Dermis blood vessel endothelial cell (primary cell): Measurements from ENCODE around the gene SLC26A2. TPM values are rescaled to one million over a fixed set of nuclear protein-coding genes. Genes with fewer than 3 reads are reported as not detected.
"Not testable (repeated sequence)": the region's sequence is repeated elsewhere in the genome, so short reads cannot be mapped to it uniquely, and the experiment has no call there.

Experiments
- DNase-seq: peaks from one replicate; pipeline ENCODE4 v3.0.0; 2010
- total RNA-seq: library from RNA; depleted of rRNA; stranded (reverse); fragments of >200 nt; gene quantifications from 2 replicates; pipeline ENCODE4 v1.2.3, GENCODE V29; 2014

The SLC26A2 gene
- total RNA-seq, 1 donor from 2014 or later = 22.0 TPM

- peak; percentile 41 for DNase-seq
These were observed 22.9 kb upstream of the SLC26A2 start for GRCh38 chr5:149937610-149938009.

GRCh38 chr5:149938279-149938678, 22.3 kb upstream of the SLC26A2 start:
- peak; percentile 81 for DNase-seq

DNA sequence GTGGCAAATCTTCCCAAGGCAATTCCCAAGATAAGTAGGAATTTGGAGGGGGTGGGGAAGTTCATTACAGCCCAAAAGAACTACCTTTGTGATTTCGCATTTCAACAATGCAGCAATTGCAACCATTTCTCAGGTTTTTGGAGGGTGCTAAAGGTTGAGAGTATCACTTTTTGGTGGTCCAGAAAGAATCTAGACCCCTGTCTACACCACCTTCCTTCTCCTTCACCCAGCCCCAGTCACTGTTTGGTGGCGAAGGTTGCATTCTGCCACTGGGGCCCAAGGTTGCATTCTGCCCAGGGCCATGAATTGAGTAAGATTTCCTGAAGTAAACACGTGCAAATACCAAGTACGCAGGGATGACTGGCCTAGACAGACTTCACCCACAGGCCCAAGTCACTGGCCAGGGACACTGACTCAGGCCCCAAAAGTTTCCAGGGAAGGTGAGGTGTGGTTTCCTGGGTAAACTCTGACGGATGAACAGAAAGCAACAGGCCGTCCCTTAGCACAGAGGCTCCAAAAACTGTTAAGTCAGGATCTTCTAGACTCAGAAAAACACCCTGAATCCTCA, 21.7 kb upstream of the SLC26A2 start:
- peak; percentile 63 for DNase-seq

GRCh38 chr5:149939546-149939945, 21.0 kb upstream of the SLC26A2 start:
- peak; percentile 57 for DNase-seq

DNA sequence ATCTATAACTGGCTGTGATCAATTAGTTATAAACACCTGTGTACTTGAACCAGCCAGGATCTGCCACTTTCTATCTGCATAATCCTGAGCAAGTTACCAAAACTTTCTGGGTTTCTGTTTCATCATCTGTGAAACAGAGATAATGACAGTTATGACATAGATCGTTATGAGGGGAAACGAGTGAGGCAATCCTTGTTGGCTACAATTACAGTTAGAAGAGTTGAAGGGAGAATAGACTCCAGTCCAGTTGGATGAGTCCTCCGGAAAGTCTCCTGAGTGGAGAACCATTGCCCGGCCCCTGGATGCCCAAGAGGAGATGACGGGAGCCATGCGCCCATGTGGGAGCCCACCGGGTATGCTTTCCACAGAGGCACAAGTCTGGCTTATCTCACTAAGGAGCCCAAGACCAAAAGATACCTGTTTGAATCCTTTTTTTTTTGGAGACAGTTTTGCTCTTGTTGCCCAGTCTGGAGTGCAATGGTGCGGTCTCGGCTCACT, 20.4 kb upstream of the SLC26A2 start:
- no peak for DNase-seq

DNA sequence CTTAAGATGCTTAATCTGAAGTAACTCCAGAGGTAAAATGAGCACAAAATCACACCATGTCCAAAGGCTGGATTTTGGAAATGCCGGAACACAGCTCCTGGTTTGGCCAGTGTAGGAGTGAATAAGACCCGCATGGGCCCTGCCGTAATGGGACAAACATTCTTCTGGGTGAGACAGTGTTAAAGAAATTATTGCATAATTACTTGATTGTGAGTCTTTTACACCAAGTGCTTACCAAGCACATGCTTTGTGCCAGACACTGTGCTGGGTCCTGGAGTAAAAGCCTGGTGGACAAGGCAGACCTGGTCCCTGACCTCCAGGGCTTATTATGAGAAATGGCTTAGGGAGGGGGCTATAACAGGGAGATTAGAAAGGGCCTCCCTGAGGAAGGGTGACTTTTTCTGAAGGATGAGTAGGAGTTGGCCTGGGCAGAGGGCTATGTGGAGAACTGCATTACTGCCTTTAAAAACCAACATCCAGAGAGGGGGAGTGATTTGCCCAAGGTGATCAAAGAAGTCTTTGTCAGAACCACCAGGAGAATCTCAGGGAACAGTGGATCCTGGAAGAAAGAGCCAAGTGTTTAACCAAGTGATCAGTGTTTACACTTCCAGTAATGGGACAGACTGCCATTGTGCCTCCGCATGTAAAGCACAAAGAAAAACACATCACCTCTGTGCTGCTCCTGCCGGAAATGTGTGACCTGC, 19.5 kb upstream of the SLC26A2 start:
- no peak for DNase-seq

GRCh38 chr5:149941795-149942194, 18.8 kb upstream of the SLC26A2 start:
- no peak for DNase-seq

GRCh38 chr5:149942199-149942598, 18.4 kb upstream of the SLC26A2 start:
- no peak for DNase-seq

DNA sequence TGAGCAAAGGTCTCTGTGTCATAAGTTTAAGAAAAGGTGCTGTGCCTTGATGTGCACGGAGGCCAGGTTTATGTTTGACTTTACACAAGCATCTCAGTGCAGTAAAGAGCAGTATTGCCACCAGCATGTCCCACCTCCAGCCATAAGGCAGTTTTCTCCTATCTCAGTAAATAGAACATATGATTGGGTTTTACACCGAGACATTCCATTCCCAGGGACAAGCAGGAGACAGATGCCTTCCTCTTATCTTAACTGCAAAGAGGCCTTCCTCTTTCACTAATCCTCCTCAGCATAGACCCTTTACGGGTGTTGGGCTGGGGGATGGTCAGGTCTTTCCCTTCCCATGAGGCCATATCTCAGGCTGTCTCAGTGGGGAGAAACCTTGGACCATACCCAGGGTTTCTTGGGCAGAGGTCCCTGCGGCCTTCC, 17.8 kb upstream of the SLC26A2 start:
- DNase-seq = not testable (repeated sequence)

GRCh38 chr5:149943177-149943949, 17.2 kb upstream of the SLC26A2 start:
- not testable (repeated sequence) for DNase-seq

DNA sequence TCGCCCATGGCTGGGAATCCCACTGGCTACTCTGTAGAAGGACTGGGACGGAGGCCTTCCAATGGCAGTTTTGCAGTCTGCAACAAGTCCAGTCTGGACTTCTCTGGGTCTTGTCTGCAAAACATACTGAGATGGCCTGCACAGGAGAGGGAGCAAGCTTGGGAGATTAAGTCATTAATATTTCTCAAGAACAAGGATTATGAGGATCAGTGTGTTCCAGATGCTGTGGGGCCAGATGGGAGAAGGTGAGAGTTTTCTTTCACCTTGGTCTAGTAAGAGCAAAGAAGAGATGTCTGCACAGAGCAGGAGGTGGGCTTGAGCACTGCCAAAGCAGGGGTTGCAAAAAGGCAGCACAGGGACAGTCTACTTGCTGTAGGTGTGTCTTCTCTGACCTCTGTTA, 15.9 kb upstream of the SLC26A2 start, which contains the start of gene PDE6A:
Gene PDE6A (minus strand): TSS at position 128 of the 400 bp plus-strand sequence. CDS start 120 bp downstream, at position 8.
- DNase-seq = no peak

GRCh38 chr5:149946118-149946517, 14.4 kb upstream of the SLC26A2 start:
- DNase-seq = no peak

- no peak for DNase-seq
These were observed 11.6 kb upstream of the SLC26A2 start for GRCh38 chr5:149948993-149949392.

GRCh38 chr5:149951138-149951749, 9.3 kb upstream of the SLC26A2 start:
- no peak for DNase-seq

GRCh38 chr5:149953436-149954121, 7.0 kb upstream of the SLC26A2 start:
- no peak for DNase-seq

GRCh38 chr5:149954798-149955197, 5.8 kb upstream of the SLC26A2 start:
- DNase-seq = peak; percentile 18

DNA sequence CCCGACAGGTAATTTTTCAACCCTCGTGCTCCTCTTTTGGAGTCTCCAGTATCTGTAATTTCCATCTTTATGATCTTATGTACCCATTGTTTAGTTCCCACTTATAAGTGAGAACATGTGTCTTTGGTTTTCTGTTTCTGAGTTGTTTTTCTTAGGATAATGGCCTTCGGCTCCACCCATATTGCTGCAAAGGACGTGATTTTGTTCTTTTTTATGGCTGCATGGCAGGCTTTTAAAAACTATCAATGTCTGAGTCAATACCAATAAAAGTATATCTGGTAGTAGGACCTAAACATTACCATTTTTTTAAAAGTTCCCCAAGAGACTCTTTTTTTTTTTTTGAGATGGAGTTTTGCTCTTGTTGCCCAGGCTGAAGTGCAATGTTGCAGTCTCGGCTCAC, 3.9 kb upstream of the SLC26A2 start:
- DNase-seq = no peak

DNA sequence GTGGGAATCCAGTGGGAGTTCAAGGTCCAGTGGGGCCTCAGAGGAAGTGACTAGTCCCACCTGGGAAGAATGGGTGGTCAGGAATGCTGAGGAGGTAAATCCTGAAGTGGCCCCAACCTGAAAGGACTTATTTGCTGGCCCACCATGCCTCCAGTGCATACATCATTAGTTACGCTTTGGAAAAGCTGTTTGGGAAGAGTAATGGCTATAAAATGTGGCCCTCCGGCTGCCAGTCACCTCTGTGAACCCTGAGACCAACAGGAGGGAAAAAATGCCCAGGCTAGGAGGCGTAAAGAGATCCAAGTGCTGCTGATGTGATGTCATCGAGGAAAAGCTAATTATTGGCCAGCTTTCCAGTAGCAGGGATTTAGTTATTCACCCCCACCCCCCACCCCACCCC, 2.7 kb upstream of the SLC26A2 start:
- DNase-seq = no peak

DNA sequence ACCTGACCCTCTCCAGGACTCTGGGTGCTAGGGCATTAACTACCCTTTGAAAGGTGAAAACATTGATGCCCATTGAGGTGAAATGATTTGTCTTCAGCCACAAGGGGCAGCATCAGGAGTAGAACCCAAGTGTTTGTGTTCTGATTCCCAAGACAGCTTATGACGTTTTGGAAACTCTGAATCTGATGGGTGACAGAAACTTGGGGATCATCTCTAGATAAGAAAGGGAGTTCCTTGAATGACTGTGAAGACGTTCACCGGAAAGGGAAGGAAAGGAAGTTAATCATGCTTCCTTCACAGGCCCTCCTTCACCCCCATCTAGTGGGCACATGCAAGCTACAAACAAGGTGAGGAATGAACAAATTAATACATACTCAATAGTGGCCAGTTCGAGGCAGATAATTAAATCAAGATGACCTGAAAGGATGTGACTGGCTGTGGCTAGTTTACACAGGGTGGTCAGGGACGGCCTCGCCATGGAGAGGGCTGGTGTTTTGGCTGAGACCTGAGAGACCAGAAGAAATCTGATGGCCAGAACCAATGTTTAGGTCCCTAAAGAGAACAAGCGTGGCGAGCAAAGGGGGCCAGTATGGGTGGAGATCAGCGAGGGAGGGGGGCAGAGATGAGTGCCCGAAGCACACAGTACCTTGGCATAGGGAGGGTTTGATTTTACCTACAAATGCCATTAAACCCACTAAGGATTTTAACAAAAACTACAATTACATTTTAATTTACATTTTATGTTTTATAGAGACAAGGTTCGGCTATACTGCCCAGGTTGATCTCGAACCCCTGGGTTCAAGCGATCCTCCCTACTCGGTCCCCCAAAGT, 937 bp upstream of the SLC26A2 start:
- DNase-seq = peak; percentile 84

GRCh38 chr5:149961186-149961685, 678 bp downstream of the SLC26A2 start:
- peak; percentile 7 for DNase-seq

DNA sequence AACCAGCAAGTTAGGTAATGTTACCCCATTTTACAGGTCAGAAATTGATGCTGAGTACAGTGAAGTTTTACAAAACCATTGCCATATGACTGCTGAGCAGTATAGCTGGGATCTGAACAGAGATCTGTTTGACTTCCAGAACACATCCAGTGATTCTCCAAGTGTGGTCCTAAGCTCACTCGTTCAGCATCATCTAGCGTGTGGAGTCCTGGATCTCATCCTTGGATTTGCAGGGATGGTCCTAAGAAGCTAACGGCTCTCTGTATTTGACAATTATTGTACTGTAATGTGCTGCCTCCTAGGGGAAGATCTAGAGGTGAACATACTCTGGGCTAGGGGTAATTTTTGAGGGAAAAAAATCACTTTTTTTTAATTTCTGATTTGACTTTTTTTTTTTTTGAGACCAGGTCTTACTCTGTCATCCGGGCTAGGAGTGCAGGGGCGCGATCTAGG, 1.4 kb downstream of the SLC26A2 start:
- peak; percentile 79 for DNase-seq
